ENCODE data around the gene ABCF3. TPM values are rescaled to one million over a fixed set of nuclear protein-coding genes. Genes with fewer than 3 reads are reported as not detected.
"Not testable (repeated sequence)": the region's sequence is repeated elsewhere in the genome, so short reads cannot be mapped to it uniquely, and the experiment has no call there.

ABCF3 gene
- total RNA-seq, 1 experiment from 2014 or later = 56.1 TPM

GRCh38 chr3:184160456-184160855, 25.5 kb upstream of the ABCF3 start:
- Histone ChIP-seq H2BK12ac (ENCODE audit: insufficient read length, low read depth, low read length) (no peak overlapping the region), H3K79me2 (ENCODE audit: insufficient read depth, low read length) (peaks cover 23% of the 10 kb centered on the region; the same call in 1 of the 2 replicates), H3K9me3 (ENCODE audit: control insufficient read depth, low read depth, low read length) (no peaks in the 10 kb centered on the region), H3K27ac (ENCODE audit: insufficient read length, low read depth, low read length) (no peak overlapping the region), H3K56ac (ENCODE audit: insufficient read length, low read depth, low read length) (no peak overlapping the region), H4K20me1 (ENCODE audit: control insufficient read depth, insufficient read depth, insufficient read length) (no peaks in the 10 kb centered on the region), H2BK15ac (ENCODE audit: low read depth, low read length) (no peak overlapping the region), H2AFZ (ENCODE audit: low read length) (no peak overlapping the region), H3K23ac (ENCODE audit: insufficient read length, low read depth, low read length) (no peak overlapping the region), H4K5ac (ENCODE audit: insufficient read length, low read depth, low read length) (no peak overlapping the region), H2BK120ac (ENCODE audit: low read depth, low read length, poor library complexity, severe bottlenecking) (no peak overlapping the region), H3K79me1 (ENCODE audit: insufficient read depth, low read depth, low read length, poor library complexity, severe bottlenecking) (peaks cover 3% of the 10 kb centered on the region), H3K14ac (ENCODE audit: insufficient read depth, low read length) (no peak overlapping the region), H3K4ac (ENCODE audit: low read depth, low read length) (no peak overlapping the region), H3K27me3 (ENCODE audit: insufficient read depth, low read length) (no peaks in the 10 kb centered on the region), H3K18ac (ENCODE audit: insufficient read length, low read depth, low read length) (no peak overlapping the region), H3T11ph (ENCODE audit: low read length) (no peak overlapping the region), H3K4me2 (ENCODE audit: insufficient read depth, insufficient read length, low read length) (no peak overlapping the region), H2BK20ac (ENCODE audit: low read depth, low read length, poor library complexity, severe bottlenecking) (no peak overlapping the region), H2BK5ac (ENCODE audit: insufficient read length, low read length) (no peak overlapping the region), H3K23me2 (ENCODE audit: insufficient read length, low read depth, low read length, poor library complexity, severe bottlenecking) (peaks cover 6% of the 10 kb centered on the region), H2AK5ac (ENCODE audit: insufficient read length, low read length) (no peak overlapping the region), H3K4me1 (ENCODE audit: insufficient read depth, low read length) (no peaks in the 10 kb centered on the region; the same call in 1 of the 2 replicates), H3K9ac (ENCODE audit: extremely low read depth, insufficient read length, low read length) (no peak overlapping the region), H4K8ac (replicated peaks; ENCODE audit: insufficient read length, low read depth, low read length) (no peak overlapping the region), H4K91ac (ENCODE audit: insufficient read length, low read depth, low read length) (no peak overlapping the region)
- no peaks in the 10 kb centered on the region for H3K27me3 Mint-ChIP-seq (ENCODE audit: low read depth)
- TF ChIP-seq, protein P1, sequence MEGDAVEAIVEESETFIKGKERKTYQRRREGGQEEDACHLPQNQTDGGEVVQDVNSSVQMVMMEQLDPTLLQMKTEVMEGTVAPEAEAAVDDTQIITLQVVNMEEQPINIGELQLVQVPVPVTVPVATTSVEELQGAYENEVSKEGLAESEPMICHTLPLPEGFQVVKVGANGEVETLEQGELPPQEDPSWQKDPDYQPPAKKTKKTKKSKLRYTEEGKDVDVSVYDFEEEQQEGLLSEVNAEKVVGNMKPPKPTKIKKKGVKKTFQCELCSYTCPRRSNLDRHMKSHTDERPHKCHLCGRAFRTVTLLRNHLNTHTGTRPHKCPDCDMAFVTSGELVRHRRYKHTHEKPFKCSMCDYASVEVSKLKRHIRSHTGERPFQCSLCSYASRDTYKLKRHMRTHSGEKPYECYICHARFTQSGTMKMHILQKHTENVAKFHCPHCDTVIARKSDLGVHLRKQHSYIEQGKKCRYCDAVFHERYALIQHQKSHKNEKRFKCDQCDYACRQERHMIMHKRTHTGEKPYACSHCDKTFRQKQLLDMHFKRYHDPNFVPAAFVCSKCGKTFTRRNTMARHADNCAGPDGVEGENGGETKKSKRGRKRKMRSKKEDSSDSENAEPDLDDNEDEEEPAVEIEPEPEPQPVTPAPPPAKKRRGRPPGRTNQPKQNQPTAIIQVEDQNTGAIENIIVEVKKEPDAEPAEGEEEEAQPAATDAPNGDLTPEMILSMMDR (conservative IDR thresholded peaks at IDR 0.05) = no peak
- no peak overlapping the region for H3K4me3 Mint-ChIP-seq
- peaks cover 19 to 40% (median 33%) of the 10 kb centered on the region in 3 experiments; a peak in 6 of 7 replicates for H3K36me3 Mint-ChIP-seq (ENCODE audit: insufficient read depth in 1 of 3, low read depth in 3 of 3)
- WGBS (ENCODE audit: extremely low coverage, insufficient read length, low lambda C conversion rate) = no CpG with 5 or more reads among the region's 2 CpGs
- H3K4me1 Mint-ChIP-seq = peaks cover 9 to 14% of the 10 kb centered on the region in 2 experiments
- H3K27ac Mint-ChIP-seq = no peak overlapping the region; a peak in 1 of 7 replicates
- no peak for DNase-seq
- H3K9me3 Mint-ChIP-seq = no peaks in the 10 kb centered on the region

DNA sequence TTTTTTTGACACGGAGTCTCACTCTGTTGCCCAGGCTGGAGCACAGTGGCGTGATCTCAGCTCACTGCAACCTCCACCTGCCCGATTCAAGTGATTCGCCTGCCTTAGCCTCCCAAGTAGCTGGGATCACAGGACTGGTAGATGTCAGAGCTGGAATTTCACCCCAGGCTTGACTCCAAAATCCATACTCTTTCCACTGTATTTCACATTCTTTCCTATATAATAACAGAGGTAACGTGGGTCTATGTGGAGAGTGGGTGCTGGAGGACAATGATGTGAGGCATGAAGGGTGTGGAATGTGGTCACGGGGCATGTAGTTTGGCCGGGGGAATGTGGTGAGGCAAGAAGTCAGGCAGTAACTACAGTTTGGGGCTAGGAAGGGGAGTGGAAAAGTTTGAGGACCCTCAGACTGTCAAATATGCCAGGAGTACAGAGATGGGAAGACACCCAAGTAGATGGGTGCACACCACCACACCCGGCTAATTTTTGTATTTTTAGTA, 23.4 kb upstream of the ABCF3 start:
- not testable (repeated sequence) for H3K9me3 ChIP-seq (ENCODE audit: control insufficient read depth, low read depth, low read length); H3K9ac ChIP-seq (ENCODE audit: extremely low read depth, insufficient read length, low read length); H4K20me1 ChIP-seq (ENCODE audit: control insufficient read depth, insufficient read depth, insufficient read length); H3K9me3 Mint-ChIP-seq; DNase-seq; H2AFZ ChIP-seq (ENCODE audit: low read length); H3K27me3 Mint-ChIP-seq (ENCODE audit: low read depth); H3K4me1 ChIP-seq (ENCODE audit: insufficient read depth, low read length); H2BK120ac ChIP-seq (ENCODE audit: low read depth, low read length, poor library complexity, severe bottlenecking); H3K4me2 ChIP-seq (ENCODE audit: insufficient read depth, insufficient read length, low read length); H3K27ac Mint-ChIP-seq; H3K56ac ChIP-seq (ENCODE audit: insufficient read length, low read depth, low read length); H3K23me2 ChIP-seq (ENCODE audit: insufficient read length, low read depth, low read length, poor library complexity, severe bottlenecking); H3T11ph ChIP-seq (ENCODE audit: low read length); H2BK20ac ChIP-seq (ENCODE audit: low read depth, low read length, poor library complexity, severe bottlenecking); H4K91ac ChIP-seq (ENCODE audit: insufficient read length, low read depth, low read length); H2BK15ac ChIP-seq (ENCODE audit: low read depth, low read length); H4K5ac ChIP-seq (ENCODE audit: insufficient read length, low read depth, low read length); H3K14ac ChIP-seq (ENCODE audit: insufficient read depth, low read length); H3K4me3 Mint-ChIP-seq; H3K4me1 Mint-ChIP-seq; H3K27me3 ChIP-seq (ENCODE audit: insufficient read depth, low read length); H3K23ac ChIP-seq (ENCODE audit: insufficient read length, low read depth, low read length); H4K8ac ChIP-seq (replicated peaks; ENCODE audit: insufficient read length, low read depth, low read length); H2BK12ac ChIP-seq (ENCODE audit: insufficient read length, low read depth, low read length); H2AK5ac ChIP-seq (ENCODE audit: insufficient read length, low read length); H3K27ac ChIP-seq (ENCODE audit: insufficient read length, low read depth, low read length); H2BK5ac ChIP-seq (ENCODE audit: insufficient read length, low read length); H3K79me1 ChIP-seq (ENCODE audit: insufficient read depth, low read depth, low read length, poor library complexity, severe bottlenecking); H3K18ac ChIP-seq (ENCODE audit: insufficient read length, low read depth, low read length); H3K4ac ChIP-seq (ENCODE audit: low read depth, low read length)
- H3K79me2 ChIP-seq (ENCODE audit: insufficient read depth, low read length) = peaks cover 15% of the 10 kb centered on the region; the same call in 1 of the 2 replicates
- peaks cover 28 to 61% (median 55%) of the 10 kb centered on the region in 3 experiments; a peak in 6 of 7 replicates for H3K36me3 Mint-ChIP-seq (ENCODE audit: insufficient read depth in 1 of 3, low read depth in 3 of 3)
- WGBS (ENCODE audit: extremely low coverage, insufficient read length, low lambda C conversion rate) = no CpG with 5 or more reads among the region's 8 CpGs
